Middle frontal gyrus (tissue), 1 donor: ENCODE results near the gene SEMA7A.

Source experiments
- DNase-seq: peaks from one replicate; pipeline ENCODE4 v3.0.0-alpha.2; 2015; ENCODE audit warnings: low spot score; ENCODE audit errors: extremely low spot score

SEMA7A gene

GRCh38 chr15:74451861-74452835, 18.4 kb upstream of the SEMA7A start:
- DNase-seq: peak; percentile 54

DNA sequence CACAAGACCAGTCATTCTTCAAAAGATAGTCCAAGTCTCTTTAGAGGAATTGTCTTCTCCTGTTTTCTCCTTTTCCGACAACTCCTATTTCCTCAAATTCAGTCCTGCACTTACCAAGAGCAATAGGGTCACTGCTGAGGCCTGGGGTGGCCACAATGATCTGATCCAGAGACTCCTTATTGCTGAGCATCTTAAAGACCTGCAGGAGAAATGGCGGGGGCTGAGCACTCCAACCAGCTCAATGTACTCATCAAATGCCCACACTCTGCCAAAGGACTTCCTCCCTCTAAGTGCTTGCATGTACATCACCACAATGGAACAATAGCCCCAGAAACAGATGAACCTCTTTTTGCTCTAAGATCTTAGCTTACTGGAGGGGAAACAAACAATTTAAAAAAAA, 17.6 kb upstream of the SEMA7A start:
- DNase-seq: no peak

DNA sequence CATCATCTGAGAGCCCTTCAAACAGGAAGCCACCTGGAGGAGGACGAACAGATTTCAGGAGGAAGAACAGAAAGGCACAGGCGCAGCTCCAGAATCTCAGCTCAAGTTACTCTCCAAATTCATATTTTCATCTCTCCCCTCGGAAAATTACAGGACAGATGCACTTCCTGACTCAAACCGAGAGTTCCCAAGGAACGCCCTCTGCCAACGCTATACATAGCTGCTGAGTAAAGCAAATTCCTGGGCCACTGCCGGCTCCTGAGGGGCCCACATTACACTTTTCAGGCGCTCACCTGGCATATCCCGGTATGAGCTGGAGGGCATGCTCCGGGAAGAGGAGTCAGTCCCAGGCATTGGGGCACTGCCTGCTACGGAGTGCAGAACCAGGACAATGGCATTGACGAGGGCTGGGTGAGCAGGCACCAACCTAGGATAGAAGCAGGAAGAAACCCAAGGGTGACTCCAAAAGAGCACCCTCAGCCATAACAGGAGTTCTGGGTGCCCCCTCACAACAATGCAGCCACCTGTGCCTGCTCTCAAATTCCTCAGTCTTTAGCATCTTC, 16.0 kb upstream of the SEMA7A start:
- no peak for DNase-seq

DNA sequence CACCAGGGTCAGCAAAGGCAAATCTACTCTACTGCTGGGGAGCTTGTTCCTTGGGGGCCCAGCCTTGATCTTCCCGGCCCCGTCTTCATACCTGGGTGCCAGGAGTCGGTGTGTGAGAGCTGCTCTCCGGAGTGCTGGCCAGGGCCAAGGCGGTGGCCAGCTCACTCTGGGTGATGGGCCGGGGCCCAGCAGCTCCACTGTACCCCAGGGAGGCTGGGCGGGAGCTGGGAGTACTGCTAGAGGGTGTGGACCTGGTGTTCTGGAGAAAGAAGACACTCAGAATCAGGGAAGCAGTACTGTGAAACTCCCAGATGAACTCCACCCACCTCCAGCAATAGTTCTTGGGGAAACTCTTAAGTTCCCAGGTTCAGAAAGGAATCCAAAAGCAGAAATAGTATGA, 15.3 kb upstream of the SEMA7A start:
- no peak for DNase-seq

- no peak for DNase-seq
Measured at GRCh38 chr15:74445816-74446763, 12.3 kb upstream of the SEMA7A start.

- no peak for DNase-seq
Measured at GRCh38 chr15:74444106-74445062, 10.6 kb upstream of the SEMA7A start.

DNA sequence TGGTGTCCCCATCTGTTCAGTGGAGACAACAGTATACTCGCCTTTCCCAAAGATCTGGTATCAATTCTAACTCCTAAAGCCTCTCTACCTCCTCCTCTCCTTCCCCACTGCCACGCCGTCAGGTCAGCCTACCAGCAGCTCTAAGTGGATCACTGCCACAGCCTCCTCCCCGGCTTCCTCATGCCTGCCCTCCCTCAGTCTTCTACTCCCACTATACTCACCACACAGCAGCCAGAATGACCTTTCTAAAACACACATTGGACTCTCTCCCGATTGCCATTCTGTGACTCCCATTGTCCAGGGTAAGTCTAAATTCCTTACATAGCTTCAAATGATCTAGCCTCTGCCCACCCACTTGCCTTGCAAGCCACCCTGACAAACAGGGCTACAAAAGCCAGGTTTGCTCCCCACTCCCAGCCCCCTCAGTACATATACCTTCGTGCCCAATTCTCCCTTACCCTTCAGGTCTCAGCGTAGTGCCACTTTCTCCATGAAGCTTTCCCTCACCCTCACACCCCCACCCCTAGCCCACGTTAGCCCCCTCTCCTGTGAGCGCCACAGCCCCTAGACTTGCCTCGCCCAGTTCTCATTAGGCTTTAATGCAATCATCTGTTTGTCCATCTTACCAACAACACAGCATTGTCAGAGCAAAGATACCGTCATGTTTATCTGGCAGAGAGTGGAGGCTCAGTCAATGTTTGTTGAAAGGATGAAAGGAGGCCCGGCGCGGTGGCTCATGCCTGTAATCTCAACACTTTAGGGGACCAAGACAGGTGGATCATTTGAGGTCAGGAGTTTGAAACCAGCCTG, 9.5 kb upstream of the SEMA7A start:
- no peak for DNase-seq

DNA sequence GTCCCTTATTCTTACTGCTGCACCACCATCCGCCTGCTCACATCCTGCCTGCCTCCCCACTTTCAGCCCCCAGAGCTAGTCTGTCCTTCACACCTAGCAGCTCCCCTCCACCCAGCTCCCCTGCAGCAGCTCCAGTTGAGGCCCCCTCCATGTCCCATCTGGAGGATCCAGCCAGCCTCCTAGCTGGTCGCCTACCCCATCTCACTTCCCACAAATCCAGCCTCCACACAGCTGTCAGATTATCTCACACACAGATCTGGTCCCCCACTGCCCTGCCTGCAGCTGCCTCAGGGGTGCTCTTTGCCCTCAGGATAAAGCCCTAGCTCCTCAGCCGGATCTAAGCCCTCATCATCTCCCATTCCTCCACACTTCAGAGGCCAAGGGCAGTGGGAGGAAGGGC, 8.8 kb upstream of the SEMA7A start:
- no peak for DNase-seq

DNA sequence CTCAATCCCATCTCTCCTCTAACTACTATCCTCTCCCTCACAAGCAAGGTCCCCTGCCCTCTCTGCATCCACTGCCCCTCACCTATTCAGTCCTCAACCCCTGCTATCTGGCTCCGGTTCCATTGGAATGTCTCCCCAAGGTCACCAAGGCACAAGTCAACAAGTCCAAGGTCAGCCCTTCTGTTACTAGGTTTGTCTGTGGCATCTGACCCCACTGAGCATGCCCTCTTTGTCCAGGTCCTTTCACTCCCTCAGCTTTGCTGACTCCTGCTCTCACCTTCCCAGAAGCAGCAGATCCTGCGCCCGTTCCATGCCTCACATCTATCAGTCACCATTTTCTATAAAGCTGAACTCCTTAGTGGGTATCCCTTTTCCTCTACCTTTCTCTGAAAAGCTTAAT, 8.3 kb upstream of the SEMA7A start:
- no peak for DNase-seq

DNA sequence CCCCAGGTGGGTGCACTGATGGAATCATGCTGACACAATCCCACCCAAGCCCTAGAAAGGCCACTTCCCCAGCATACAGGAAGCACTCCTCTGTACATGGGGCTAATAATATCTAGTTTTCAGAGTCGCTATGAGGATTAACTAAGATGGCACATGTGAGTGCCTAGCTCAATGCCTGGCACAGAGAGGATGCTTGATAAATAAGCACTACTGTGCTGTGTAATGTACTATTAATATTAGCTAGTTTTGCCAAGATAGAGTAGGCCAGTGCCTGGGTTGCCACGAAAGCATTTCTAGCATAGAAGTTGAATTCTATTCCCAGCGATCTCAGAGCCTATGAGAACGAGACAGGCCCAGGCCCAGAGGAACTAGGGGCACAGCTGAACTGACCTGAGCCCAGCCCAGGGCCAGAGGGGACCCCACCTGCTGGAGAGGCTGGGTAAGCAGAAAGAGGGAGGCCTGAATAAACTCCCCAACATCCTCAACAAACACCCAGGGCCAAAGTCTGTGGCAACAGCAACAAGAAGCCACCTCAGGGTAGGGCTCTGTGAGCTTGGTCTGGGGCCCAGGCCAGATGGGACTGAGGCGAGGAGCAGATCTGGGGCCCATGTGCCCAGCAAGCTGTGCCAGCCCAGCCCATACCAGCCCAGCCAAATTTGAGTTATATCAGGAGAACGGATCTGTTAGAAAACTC, 7.6 kb upstream of the SEMA7A start:
- DNase-seq: no peak

DNA sequence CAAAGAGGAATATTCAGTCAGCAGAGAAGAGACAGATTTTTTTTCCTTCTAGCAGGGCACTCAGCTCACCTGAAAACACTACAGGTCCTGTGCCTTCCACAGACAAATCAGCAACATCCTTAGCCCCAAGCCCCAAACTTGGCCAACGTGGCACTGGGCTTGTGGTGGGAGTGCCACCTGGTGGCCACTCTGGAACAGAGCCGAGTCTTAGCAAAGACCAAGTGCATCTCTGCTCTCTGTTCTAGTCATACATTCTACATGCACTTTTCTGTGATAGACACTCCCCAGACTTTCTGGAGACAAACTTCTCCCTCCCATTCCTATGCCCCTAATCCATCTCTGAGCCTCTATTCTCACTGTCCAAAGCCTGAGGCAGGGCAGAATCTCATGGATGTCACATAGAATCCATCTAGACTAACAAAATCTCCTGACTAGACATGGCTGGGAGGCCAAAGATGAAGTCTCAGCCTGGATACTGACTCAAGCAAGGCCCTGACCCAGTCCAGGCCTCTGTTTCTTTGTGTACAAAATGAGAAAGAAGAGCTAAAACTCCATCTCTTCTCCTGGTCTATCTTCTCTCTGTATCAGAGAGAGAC, 5.1 kb upstream of the SEMA7A start:
- peak; percentile 78 for DNase-seq

DNA sequence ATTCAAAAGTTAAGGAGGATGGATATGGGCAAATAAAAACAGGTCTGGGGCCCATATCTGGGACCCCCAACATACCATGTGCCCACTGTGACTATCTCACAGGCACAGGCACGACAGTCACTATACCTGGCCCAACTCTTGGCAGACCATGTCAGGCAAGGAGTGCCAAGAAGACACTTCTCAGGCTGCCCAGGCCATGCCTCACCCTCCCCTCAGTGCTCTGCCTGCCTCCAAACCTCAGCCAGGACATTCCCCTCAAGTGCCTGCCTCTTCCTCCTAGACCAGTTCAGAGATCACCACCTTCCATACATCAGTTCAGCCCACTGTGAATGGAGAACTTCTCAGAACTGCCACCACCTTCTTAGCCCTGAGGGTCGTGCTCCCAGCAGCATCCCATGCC, 4.4 kb upstream of the SEMA7A start:
- DNase-seq: no peak

GRCh38 chr15:74434263-74435136, 742 bp upstream of the SEMA7A start:
- DNase-seq: no peak

GRCh38 chr15:74432968-74433591, 678 bp downstream of the SEMA7A start:
- DNase-seq: no peak

DNA sequence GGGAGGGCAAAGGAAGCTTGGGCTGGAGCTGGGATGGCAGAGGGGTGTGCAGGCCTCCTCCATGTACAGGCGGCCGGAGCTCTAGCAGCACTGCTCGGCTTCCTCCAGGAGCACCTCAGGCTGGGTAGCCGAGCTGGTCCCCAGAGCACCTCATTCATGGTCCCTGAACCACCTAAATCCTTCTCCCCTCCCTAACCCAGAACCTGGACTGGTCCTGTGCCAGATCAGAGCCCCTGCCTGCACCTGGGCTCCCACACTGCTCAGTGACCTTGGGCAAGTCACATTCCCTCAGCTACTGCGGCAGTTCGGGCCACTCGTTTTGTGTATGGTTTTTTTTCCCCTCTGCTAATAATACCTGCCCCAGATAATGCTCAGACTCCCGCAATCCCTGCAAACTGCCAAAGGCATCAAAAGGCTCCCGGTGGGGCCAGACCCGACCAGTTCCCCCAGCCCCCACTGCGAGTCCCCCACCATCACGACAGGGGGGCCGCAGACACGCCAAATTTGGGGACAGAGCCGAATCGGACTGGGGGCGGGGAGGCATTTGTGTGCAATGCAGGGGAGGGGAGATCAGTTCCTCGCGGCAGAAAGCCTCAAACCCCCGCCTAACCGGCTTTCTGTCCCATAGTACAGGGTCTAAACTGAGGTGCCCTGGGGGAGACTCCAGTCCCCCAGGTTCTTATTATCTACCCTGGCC, 1.3 kb downstream of the SEMA7A start:
- DNase-seq: no peak

DNA sequence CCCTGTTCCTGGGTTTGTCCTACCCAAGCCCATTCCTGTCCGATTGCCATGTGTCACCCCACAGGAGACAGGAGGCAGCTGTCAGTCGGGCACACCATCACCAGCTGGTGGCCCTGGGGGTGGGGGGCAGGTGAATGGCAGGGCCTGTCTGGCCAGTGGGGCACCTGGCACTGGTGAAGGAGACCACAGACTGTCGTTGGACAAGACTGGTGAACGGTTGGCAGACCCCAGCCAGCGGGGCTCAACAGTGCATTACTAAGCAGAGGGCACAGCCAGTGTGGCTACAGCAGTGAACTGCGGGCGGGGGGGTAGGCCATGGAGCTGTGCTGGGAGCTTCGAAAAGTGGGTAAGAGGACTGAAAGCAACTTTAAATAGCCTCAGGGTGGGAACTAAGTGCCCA, 2.1 kb downstream of the SEMA7A start:
- no peak for DNase-seq

- no peak for DNase-seq
Measured at GRCh38 chr15:74431116-74431515, 2.6 kb downstream of the SEMA7A start.
